Parathyroid adenoma (tissue), 2 donors: ENCODE data around the gene MRO.

ENCODE experiments used
- H2AFZ ChIP-seq: fragments of 300-600 bp; sonication (generic); one replicate; pipeline ENCODE4 v1.7.0; 2017; ENCODE audit warnings: antibody characterized with exemption, mild to moderate bottlenecking
- H3K27ac ChIP-seq: fragments of 300-600 bp; sonication (generic); one replicate; pipeline ENCODE4 v1.7.0; 2017
- H3K27me3 ChIP-seq: fragments of 300-600 bp; sonication (generic); one replicate; pipeline ENCODE4 v1.7.0; 2017; ENCODE audit warnings: low read length; ENCODE audit not compliant: control insufficient read depth, insufficient read depth
- H3K36me3 ChIP-seq: fragments of 300-600 bp; sonication (generic); one replicate; pipeline ENCODE4 v1.7.0; 2017; ENCODE audit warnings: low read length; ENCODE audit not compliant: control insufficient read depth, insufficient read depth
- H3K4me1 ChIP-seq: fragments of 300-600 bp; sonication (generic); one replicate; pipeline ENCODE4 v1.7.0; 2017; ENCODE audit warnings: control low read depth
- H3K4me2 ChIP-seq: fragments of 300-600 bp; sonication (generic); one replicate; pipeline ENCODE4 v1.7.0; 2017; ENCODE audit warnings: low read length
- H3K4me3 ChIP-seq: fragments of 300-600 bp; sonication (generic); one replicate; pipeline ENCODE4 v1.7.0; 2017; ENCODE audit warnings: low read depth, low read length
- H3K79me2 ChIP-seq: fragments of 300-600 bp; sonication (generic); one replicate; pipeline ENCODE4 v1.7.0; 2017; ENCODE audit warnings: control low read depth
- H3K9ac ChIP-seq: fragments of 300-600 bp; sonication (generic); one replicate; pipeline ENCODE4 v1.7.0; 2017; ENCODE audit warnings: mild to moderate bottlenecking
- H3K9me3 ChIP-seq: fragments of 300-600 bp; sonication (generic); one replicate; pipeline ENCODE4 v1.7.0; 2017; ENCODE audit warnings: low read length; ENCODE audit not compliant: control insufficient read depth
- TF ChIP-seq, protein P1 (sequence below): fragments of 300-600 bp; sonication (generic); IDR thresholded peaks from one replicate; pipeline ENCODE4 v1.7.0; 2017; ENCODE audit warnings: antibody characterized with exemption, mild to moderate bottlenecking
- donor health status: primary hyperparathyroidism.

The MRO gene

DNA sequence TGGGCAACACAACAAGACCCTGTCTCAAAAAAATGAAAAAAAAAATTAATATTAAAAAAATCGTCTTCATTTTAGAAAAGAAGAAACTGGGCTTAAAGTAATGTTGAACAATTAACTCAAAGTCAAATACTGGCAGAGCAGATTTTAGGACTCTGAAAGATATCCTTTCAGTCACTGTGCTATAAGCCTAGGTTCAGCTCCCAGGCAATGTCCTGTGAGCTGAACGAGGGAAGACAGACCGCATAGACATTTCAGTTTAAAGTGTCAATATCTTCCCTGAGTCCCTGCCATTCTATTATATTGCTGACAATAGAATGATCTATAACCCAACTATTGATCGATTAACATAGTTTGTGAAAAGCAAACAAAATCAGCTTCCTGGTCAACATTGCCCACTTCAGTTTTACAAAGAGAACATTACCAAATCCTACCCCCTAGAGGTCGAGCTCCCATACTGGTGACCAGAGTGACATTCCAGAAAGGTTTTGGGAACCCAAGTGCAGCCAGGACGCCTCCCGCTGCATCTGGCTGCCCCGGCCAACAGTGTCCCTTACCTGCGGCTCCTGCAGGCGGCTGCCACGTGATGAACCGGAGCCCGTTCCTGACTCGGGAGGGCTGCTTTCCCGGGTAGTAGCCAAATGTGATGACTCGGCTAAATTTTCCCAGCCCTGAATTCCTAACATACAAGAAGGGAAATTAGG lies 639 bp downstream of the MRO start:
- Histone ChIP-seq H3K9me3 (no peaks in the 10 kb centered on the region), H3K36me3 (no peaks in the 10 kb centered on the region), H3K4me1 (peaks cover 58% of the 10 kb centered on the region), H3K79me2 (no peaks in the 10 kb centered on the region), H3K4me2 (peak overlapping the region; percentile 70), H2AFZ (peak overlapping the region; percentile 71), H3K27me3 (no peaks in the 10 kb centered on the region), H3K9ac (no peak overlapping the region), H3K4me3 (peak overlapping the region; percentile 38), H3K27ac (peak overlapping the region; percentile 87)
- TF ChIP-seq, protein P1, sequence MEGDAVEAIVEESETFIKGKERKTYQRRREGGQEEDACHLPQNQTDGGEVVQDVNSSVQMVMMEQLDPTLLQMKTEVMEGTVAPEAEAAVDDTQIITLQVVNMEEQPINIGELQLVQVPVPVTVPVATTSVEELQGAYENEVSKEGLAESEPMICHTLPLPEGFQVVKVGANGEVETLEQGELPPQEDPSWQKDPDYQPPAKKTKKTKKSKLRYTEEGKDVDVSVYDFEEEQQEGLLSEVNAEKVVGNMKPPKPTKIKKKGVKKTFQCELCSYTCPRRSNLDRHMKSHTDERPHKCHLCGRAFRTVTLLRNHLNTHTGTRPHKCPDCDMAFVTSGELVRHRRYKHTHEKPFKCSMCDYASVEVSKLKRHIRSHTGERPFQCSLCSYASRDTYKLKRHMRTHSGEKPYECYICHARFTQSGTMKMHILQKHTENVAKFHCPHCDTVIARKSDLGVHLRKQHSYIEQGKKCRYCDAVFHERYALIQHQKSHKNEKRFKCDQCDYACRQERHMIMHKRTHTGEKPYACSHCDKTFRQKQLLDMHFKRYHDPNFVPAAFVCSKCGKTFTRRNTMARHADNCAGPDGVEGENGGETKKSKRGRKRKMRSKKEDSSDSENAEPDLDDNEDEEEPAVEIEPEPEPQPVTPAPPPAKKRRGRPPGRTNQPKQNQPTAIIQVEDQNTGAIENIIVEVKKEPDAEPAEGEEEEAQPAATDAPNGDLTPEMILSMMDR, result no peak

DNA sequence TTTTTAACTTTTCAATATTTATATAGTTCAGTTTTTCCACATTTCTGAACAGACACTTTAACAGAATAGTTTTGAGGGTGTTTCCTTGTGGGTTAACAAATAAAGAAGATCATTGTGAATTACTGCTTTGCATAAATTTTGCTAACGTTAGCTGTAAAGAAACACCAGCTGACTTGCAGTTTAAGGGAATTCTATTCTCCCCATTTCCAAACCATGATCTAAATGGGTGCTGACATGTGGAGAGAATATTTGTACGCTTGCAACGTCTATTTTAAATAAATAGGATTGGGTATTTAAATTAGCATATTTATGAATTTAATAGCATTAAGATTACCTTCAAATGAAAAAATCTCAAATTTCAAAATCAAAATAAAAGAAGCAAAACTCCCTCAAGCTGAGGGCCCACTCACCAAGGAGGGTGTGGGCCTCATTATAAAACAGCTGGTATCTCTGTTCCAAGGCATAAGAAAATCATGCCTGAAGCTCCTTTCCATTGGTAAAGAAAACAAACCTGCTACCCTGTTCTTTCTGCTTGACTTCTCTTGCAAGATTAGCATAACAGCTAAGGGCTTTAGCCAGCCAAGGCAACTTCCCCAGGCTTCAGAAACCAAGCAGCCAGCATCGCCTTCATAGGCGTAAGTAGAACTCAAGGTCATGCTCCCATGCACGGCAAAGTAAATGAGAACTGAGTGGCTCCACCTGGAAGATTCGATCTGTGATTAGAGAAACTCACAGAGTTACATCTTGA lies 3.2 kb downstream of the MRO start:
- Histone ChIP-seq H3K36me3 (no peaks in the 10 kb centered on the region), H2AFZ (no peak overlapping the region), H3K9ac (no peak overlapping the region), H3K4me2 (peak overlapping the region; percentile 58), H3K27me3 (no peaks in the 10 kb centered on the region), H3K4me1 (peaks cover 55% of the 10 kb centered on the region), H3K9me3 (no peaks in the 10 kb centered on the region), H3K79me2 (no peaks in the 10 kb centered on the region), H3K27ac (peak overlapping the region; percentile 87), H3K4me3 (peak overlapping the region; percentile 19)
- TF ChIP-seq, protein P1, result no peak

DNA sequence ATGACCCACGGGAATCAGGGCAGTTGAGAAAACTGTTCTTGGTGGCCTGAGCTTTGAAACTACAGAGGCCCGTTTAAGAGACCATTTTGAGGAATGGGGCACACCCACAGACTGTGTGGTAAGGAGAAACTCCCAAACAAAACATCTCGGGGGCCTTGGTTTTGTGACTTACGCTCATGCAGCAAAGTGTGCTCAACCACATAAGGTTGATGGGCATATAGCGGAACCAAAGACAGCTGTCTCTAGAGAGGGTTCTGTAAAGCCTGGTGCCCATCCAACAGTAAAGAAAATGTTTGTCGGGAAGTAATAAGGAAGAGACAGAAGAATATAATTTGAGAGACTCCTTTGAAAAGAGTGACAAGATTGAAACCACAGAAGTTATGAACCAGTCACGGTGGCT lies 5.4 kb downstream of the MRO start:
- Histone ChIP-seq H3K79me2 (no peaks in the 10 kb centered on the region), H3K27ac (peak overlapping the region; percentile 87), H3K36me3 (no peaks in the 10 kb centered on the region), H3K9ac (no peak overlapping the region), H3K4me2 (no peak overlapping the region), H2AFZ (peak overlapping the region; percentile 20), H3K4me3 (no peak overlapping the region), H3K27me3 (no peaks in the 10 kb centered on the region), H3K4me1 (peaks cover 43% of the 10 kb centered on the region), H3K9me3 (no peaks in the 10 kb centered on the region)
- TF ChIP-seq, protein P1, result no peak

DNA sequence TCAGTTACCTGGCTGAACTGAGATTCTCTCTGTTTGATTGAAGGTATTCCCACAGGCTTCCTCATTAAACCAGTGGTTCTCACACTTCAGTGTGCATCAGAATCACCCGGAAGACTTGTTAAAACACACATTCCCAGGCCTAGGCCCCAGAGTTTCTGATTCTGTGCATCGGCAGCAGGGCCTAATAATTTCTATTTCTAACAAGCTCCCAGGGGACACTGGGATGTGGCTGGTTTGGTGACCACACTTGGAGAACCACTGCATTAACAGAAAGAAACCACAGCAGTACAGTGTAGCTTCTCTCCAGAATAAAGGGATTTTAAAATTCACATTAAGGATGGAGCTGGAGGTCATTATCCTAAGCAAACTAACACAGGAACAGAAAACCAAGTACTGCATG lies 6.5 kb downstream of the MRO start:
- peak overlapping the region; percentile 10 for H3K27ac ChIP-seq
- no peaks in the 10 kb centered on the region for H3K79me2 ChIP-seq
- H2AFZ ChIP-seq, result no peak overlapping the region
- TF ChIP-seq, protein P1, result no peak
- H3K36me3 ChIP-seq, result no peaks in the 10 kb centered on the region
- no peak overlapping the region for H3K9ac ChIP-seq
- H3K4me3 ChIP-seq, result no peak overlapping the region
- H3K9me3 ChIP-seq, result no peaks in the 10 kb centered on the region
- H3K27me3 ChIP-seq, result no peaks in the 10 kb centered on the region
- H3K4me2 ChIP-seq, result no peak overlapping the region
- H3K4me1 ChIP-seq, result peaks cover 34% of the 10 kb centered on the region
